Uterus (tissue), 2 donors: ENCODE results near the gene OR2AG2.

ENCODE experiments used
- POLR2A ChIP-seq, 2 donors: fragments of 450-650 bp; IDR thresholded peaks; one replicate each; pipeline ENCODE4 v1.6.1; 2016; ENCODE audit warnings: antibody characterized with exemption in 2 of 2, mild to moderate bottlenecking in 1 of 2, moderate library complexity in 1 of 2
- TF ChIP-seq, protein P1 (sequence below), 4 experiments: fragments of 200-600 bp in 2 of 4; fragments of 450-650 bp in 2 of 4; sonication (generic) in 2 of 4; IDR thresholded peaks; one replicate each; pipeline ENCODE4 v1.5.1; 2016 to 2019; ENCODE audit warnings: antibody characterized with exemption in 4 of 4, mild to moderate bottlenecking in 2 of 4, moderate library complexity in 1 of 4

GRCh38 chr11:6721343-6721742 lies 50.4 kb downstream of the OR2AG2 start:
- TF ChIP-seq, protein P1, sequence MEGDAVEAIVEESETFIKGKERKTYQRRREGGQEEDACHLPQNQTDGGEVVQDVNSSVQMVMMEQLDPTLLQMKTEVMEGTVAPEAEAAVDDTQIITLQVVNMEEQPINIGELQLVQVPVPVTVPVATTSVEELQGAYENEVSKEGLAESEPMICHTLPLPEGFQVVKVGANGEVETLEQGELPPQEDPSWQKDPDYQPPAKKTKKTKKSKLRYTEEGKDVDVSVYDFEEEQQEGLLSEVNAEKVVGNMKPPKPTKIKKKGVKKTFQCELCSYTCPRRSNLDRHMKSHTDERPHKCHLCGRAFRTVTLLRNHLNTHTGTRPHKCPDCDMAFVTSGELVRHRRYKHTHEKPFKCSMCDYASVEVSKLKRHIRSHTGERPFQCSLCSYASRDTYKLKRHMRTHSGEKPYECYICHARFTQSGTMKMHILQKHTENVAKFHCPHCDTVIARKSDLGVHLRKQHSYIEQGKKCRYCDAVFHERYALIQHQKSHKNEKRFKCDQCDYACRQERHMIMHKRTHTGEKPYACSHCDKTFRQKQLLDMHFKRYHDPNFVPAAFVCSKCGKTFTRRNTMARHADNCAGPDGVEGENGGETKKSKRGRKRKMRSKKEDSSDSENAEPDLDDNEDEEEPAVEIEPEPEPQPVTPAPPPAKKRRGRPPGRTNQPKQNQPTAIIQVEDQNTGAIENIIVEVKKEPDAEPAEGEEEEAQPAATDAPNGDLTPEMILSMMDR (IDR thresholded peaks at IDR 0.05) = no peak
- TF ChIP-seq POLR2A (IDR thresholded peaks at IDR 0.05) = no peak
